ENCODE results near the gene TXNRD1. TPM values are rescaled to one million over a fixed set of nuclear protein-coding genes. Genes with fewer than 3 reads are reported as not detected.

TXNRD1 gene
- total RNA-seq, 6 experiments from 2014 or later, result 40.3 to 153 (median 74.5) TPM

DNA sequence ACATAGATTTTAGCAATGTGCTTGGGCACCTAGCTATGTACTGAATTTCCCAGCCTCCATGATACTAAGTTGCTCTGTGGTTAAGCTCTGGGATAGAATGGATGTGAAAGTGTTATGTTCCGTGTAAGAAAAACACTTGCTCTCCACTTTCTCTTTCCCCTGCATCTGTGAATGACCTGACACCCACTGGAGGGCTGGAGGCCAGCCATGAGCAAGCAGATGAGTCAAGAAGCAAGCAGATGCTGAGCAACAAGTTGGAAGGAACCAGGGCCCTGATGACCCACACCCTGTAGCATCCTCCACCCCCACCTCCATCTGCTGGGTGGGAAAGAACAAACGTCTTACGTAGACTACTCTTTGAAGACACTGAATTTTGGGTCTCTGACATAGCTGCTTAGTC, 144.6 kb downstream of the TXNRD1 start:
- H3K9me3 ChIP-seq, result no peaks in the 10 kb centered on the region
- H3K36me3 ChIP-seq, result no peaks in the 10 kb centered on the region
- no peaks in the 10 kb centered on the region for H3K4me1 ChIP-seq
- WGBS (ENCODE audit: insufficient coverage, low coverage, low lambda C conversion rate, missing lambda C conversion rate), result 78% methylated on average over 3 of the region's 3 CpGs
- TF ChIP-seq, protein P1, sequence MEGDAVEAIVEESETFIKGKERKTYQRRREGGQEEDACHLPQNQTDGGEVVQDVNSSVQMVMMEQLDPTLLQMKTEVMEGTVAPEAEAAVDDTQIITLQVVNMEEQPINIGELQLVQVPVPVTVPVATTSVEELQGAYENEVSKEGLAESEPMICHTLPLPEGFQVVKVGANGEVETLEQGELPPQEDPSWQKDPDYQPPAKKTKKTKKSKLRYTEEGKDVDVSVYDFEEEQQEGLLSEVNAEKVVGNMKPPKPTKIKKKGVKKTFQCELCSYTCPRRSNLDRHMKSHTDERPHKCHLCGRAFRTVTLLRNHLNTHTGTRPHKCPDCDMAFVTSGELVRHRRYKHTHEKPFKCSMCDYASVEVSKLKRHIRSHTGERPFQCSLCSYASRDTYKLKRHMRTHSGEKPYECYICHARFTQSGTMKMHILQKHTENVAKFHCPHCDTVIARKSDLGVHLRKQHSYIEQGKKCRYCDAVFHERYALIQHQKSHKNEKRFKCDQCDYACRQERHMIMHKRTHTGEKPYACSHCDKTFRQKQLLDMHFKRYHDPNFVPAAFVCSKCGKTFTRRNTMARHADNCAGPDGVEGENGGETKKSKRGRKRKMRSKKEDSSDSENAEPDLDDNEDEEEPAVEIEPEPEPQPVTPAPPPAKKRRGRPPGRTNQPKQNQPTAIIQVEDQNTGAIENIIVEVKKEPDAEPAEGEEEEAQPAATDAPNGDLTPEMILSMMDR (IDR thresholded peaks at IDR 0.05), result no peak
- no peak for TF ChIP-seq POLR2A (IDR thresholded peaks at IDR 0.05)
- no peak overlapping the region for H3K27ac ChIP-seq
- no peak overlapping the region for H3K4me3 ChIP-seq
- no peaks in the 10 kb centered on the region for H3K27me3 ChIP-seq
- intact Hi-C loops (cut with DNase I), result no loop called here
- ATAC-seq, result no peak
- peak in 1 of 3 donors; percentile 28 for DNase-seq

DNA sequence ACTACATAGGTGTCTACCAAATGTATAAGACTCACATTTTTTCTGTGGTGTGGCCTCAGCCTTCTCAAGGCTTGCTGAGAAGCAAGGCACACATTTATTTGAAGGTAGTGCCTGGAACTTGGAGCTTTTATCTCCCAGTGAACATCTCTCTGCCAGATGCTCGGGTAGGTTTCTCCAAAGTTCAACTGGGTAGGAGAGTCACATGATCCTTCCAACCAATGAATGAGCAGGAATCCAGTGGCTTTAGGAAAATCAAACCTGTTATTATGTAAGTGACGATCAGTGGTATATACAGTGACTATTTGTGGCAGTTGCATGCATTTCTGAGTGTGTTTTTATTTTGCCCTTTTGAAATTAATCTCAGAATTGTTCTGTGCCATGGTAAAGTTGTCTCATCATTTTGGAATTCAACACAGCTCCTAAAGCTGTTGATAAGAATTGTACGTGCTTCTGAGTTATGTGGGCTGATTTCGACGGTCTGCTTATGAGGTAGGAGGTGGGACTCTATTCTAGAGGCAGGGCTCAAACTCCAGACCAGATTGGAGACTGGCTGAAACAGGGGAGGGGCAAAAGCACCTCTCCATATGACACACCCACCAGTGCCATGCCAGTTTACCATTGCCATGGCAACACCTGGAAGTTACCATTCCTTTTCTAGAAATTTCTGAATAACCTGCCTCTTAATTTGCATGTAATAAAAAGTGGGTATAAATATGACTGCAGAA, 145.6 kb downstream of the TXNRD1 start:
- no peaks in the 10 kb centered on the region for H3K9me3 ChIP-seq
- 63% methylated on average over 5 of the region's 5 CpGs for WGBS (ENCODE audit: insufficient coverage, low coverage, low lambda C conversion rate, missing lambda C conversion rate)
- intact Hi-C loops (cut with DNase I), result no loop called here
- H3K36me3 ChIP-seq, result no peaks in the 10 kb centered on the region
- no peaks in the 10 kb centered on the region for H3K4me1 ChIP-seq
- peak in 1 of 3 donors; percentile 16 for DNase-seq
- no peaks in the 10 kb centered on the region for H3K27me3 ChIP-seq
- H3K4me3 ChIP-seq, result no peak overlapping the region
- H3K27ac ChIP-seq, result no peak overlapping the region
- TF ChIP-seq POLR2A (IDR thresholded peaks at IDR 0.05), result no peak
- TF ChIP-seq, protein P1 (IDR thresholded peaks at IDR 0.05), result no peak
- no peak for ATAC-seq

DNA sequence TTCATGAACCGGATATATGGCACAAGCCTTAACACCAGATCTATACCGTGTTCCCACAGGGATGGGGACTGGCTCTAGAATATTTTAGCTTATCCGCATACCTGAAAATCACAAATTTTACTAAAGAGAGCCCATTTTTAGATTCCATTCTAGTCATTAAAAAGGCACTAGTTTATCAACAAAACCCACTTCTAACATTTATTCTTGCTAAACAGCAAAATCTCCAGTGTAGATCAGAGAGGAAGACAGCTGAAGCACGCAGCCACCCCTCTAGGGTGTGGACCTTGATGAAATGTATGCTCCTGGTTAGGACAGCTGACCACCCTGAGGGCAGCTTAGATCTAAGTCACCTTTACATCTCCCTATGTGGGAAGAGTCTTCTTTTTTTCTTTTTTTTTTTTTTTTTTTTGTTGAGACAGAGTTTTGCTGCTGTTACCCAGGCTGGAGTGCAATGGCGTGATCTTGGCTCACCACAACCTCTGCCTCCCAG, 150.4 kb downstream of the TXNRD1 start:
- TF ChIP-seq POLR2A (IDR thresholded peaks at IDR 0.05), result no peak
- TF ChIP-seq, protein P1 (IDR thresholded peaks at IDR 0.05), result no peak
- Histone ChIP-seq H3K36me3 (no peaks in the 10 kb centered on the region), H3K4me1 (no peaks in the 10 kb centered on the region), H3K4me3 (no peak overlapping the region), H3K9me3 (peaks cover 0 to 4% (median 0%) of the 10 kb centered on the region in 4 donors), H3K27ac (no peak overlapping the region), H3K27me3 (no peaks in the 10 kb centered on the region)
- peak in 1 of 3 donors; percentile 13 for DNase-seq
- intact Hi-C loops (cut with DNase I), result no loop called here
- 95% methylated on average over 5 of the region's 5 CpGs for WGBS (ENCODE audit: insufficient coverage, low coverage, low lambda C conversion rate, missing lambda C conversion rate)
- ATAC-seq, result no peak

GRCh38 chr12:104369708-104370107, 154.1 kb downstream of the TXNRD1 start:
- no peak for DNase-seq
- WGBS (ENCODE audit: insufficient coverage, low coverage, low lambda C conversion rate, missing lambda C conversion rate), result 100% methylated on average over 2 of the region's 2 CpGs
- Histone ChIP-seq H3K36me3 (no peaks in the 10 kb centered on the region), H3K9me3 (peaks cover 0 to 4% (median 0%) of the 10 kb centered on the region in 4 donors), H3K27ac (no peak overlapping the region), H3K4me3 (no peak overlapping the region), H3K4me1 (no peaks in the 10 kb centered on the region), H3K27me3 (no peaks in the 10 kb centered on the region)
- ATAC-seq, result no peak
- TF ChIP-seq POLR2A (IDR thresholded peaks at IDR 0.05), result no peak
- TF ChIP-seq, protein P1 (IDR thresholded peaks at IDR 0.05), result no peak
- intact Hi-C loops (cut with DNase I), result no loop called here

Data from right lobe of liver (tissue), 6 donors.